Lung (tissue), 10 donors: ENCODE results near the gene TCAF2. TPM values are rescaled to one million over a fixed set of nuclear protein-coding genes. Genes with fewer than 3 reads are reported as not detected.
"Not testable (repeated sequence)": the region's sequence is repeated elsewhere in the genome, so short reads cannot be mapped to it uniquely, and the experiment has no call there.

Source experiments
- ATAC-seq: fragments of 200-7000 bp; cut with Tn5 transposase; one replicate; pipeline ENCODE4 v1.9.1; 2020; ENCODE audit warnings: moderate number of reproducible peaks; ENCODE audit not compliant: insufficient read depth, low FRiP score
- DNase-seq, 3 donors: peaks; one replicate each; pipeline ENCODE4 v3.0.0-alpha.2; 2013 to 2017
- H3K27ac ChIP-seq, 2 donors: one replicate each; pipeline ENCODE4 v1.5.1; 2013; ENCODE audit warnings: mild to moderate bottlenecking in 2 of 2, moderate library complexity in 2 of 2, control low read depth in 1 of 2, inconsistent platforms in 1 of 2, low read depth in 1 of 2, low read length in 1 of 2
- H3K27me3 ChIP-seq, 3 donors: one replicate each; pipeline ENCODE4 v1.5.1; 2013; ENCODE audit warnings: low read length in 2 of 3; ENCODE audit not compliant: control insufficient read depth in 3 of 3, insufficient read depth in 3 of 3
- H3K36me3 ChIP-seq, 4 donors: one replicate each; pipeline ENCODE4 v1.5.1; 2013; ENCODE audit warnings: low read length in 4 of 4, mild to moderate bottlenecking in 1 of 4, moderate library complexity in 1 of 4; ENCODE audit not compliant: control insufficient read depth in 4 of 4, insufficient read depth in 4 of 4
- H3K4me1 ChIP-seq, 5 donors: one replicate each; pipeline ENCODE4 v1.5.1; 2013; ENCODE audit warnings: low read length in 5 of 5, mild to moderate bottlenecking in 2 of 5, moderate library complexity in 1 of 5; ENCODE audit not compliant: control insufficient read depth in 5 of 5, insufficient read depth in 5 of 5
- H3K4me3 ChIP-seq: one replicate; pipeline ENCODE4 v1.5.1; 2013; ENCODE audit warnings: mild to moderate bottlenecking, control low read depth, moderate library complexity
- H3K9ac ChIP-seq, 2 donors: one replicate each; pipeline ENCODE4 v1.5.1; 2013; ENCODE audit warnings: low read length in 2 of 2, control low read depth in 1 of 2; ENCODE audit not compliant: insufficient read depth in 1 of 2
- H3K9me3 ChIP-seq, 4 donors: one replicate each; pipeline ENCODE4 v1.5.1; 2013; ENCODE audit warnings: low read length in 3 of 4, mild to moderate bottlenecking in 1 of 4, moderate library complexity in 1 of 4; ENCODE audit not compliant: control insufficient read depth in 4 of 4, insufficient read depth in 3 of 4
- WGBS, 2 donors: extraction: QIAGEN DNeasy Blood & Tissue Kit; methylation state at CpG; one replicate each; pipeline ENCODE4 v1.1.7; 2013; 5-methylcytosine and 5-hydroxymethylcytosine counted together
- polyA plus RNA-seq, 2 donors: library from polyadenylated mRNA; stranded (reverse); fragments of 200-250 nt; gene quantifications; one replicate each; pipeline ENCODE4 v1.2.1, GENCODE V29; 2013
- total RNA-seq, 2 donors: library from RNA; depleted of rRNA in 1 of 2; stranded (reverse); fragments of >200 nt in 1 of 2; gene quantifications; one replicate each; pipeline ENCODE4 v1.2.1, GENCODE V29; 2014 to 2021
- donor health status: Bipolar disorder and iron deficiency.
- donor health status: healthy.
- donor health status: DM: yes; HTN: yes; CAD: no.

Gene TCAF2
- total and polyA plus RNA-seq, 4 donors: 1.2 to 4.4 (median 3.0) TPM

GRCh38 chr7:143617204-143617603 lies 3.6 kb upstream of the TCAF2 start:
- H3K27ac ChIP-seq, H3K9me3 ChIP-seq, H3K9ac ChIP-seq, H3K4me1 ChIP-seq, H3K4me3 ChIP-seq, H3K27me3 ChIP-seq, H3K36me3 ChIP-seq, DNase-seq, ATAC-seq: not testable (repeated sequence)
- WGBS, 2 donors: no CpG with 5 or more reads among the region's 1 CpG

DNA sequence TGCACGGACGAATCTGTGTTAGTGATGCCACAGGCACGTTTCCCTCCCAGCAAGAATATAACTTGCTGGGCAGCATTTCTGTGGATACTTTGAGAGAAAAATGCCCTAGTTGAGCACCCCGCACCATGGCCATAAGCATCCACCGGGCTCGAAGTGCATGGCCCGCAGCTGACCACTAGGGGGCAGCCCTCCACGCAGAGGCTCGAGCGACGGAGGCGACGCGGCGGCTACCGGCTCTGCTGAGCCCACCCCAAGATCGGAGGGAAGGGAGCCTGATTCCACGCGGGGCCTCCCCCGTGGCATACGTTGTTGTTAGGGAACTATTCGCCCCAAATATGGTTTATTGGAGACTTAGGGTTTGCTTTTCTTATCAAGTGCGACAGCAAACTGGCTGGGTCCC lies 716 bp upstream of the TCAF2 start:
- not testable (repeated sequence) for H3K9ac ChIP-seq, H3K27ac ChIP-seq, H3K4me3 ChIP-seq, H3K27me3 ChIP-seq, H3K36me3 ChIP-seq, H3K4me1 ChIP-seq, DNase-seq, H3K9me3 ChIP-seq
- ATAC-seq: peak; percentile 74
- WGBS, 2 donors: 1% methylated on average over 13 of the region's 23 CpGs; no CpG with 5 or more reads in 1 of the 2 donors

DNA sequence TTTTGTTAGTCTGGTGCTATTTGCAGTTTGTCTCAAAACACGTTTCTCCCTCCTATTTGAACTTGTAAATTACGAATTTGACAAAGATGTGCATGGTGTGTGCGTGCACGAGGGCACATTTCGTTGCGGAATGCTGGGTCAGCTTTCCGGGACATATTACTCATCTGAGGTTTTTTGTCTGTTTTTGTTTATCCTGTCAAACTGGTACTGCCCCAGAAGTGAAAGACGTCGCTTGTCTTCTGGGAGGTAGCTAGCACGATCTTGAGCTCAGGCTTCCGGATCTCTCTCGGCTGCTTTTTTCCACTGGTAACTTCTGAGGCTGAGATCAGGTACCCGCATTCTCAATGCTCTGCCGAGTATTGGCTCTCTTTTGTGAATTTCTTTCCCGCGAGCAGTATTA lies 401 bp downstream of the TCAF2 start:
- not testable (repeated sequence) for ATAC-seq, H3K9me3 ChIP-seq, H3K9ac ChIP-seq

GRCh38 chr7:143622130-143622529 lies 1.4 kb downstream of the TCAF2 start:
- not testable (repeated sequence) for ATAC-seq, H3K27ac ChIP-seq

More for the DNA sequence above, 401 bp downstream of the TCAF2 start:
- H3K27ac ChIP-seq, H3K4me3 ChIP-seq, H3K27me3 ChIP-seq, H3K36me3 ChIP-seq, DNase-seq, H3K4me1 ChIP-seq: not testable (repeated sequence)
- WGBS, 2 donors: no CpG with 5 or more reads among the region's 16 CpGs

GRCh38 chr7:143630653-143631052 lies 9.9 kb downstream of the TCAF2 start:
- not testable (repeated sequence) for H3K36me3 ChIP-seq, H3K4me1 ChIP-seq, H3K4me3 ChIP-seq, H3K9me3 ChIP-seq, H3K27me3 ChIP-seq, DNase-seq, H3K27ac ChIP-seq, H3K9ac ChIP-seq, ATAC-seq
- WGBS, 2 donors: no CpG with 5 or more reads among the region's 5 CpGs

More at GRCh38 chr7:143622130-143622529, 1.4 kb downstream of the TCAF2 start:
- H3K27me3 ChIP-seq, H3K9me3 ChIP-seq, H3K36me3 ChIP-seq, H3K9ac ChIP-seq, DNase-seq, H3K4me1 ChIP-seq, H3K4me3 ChIP-seq: not testable (repeated sequence)
- no CpG with 5 or more reads among the region's 17 CpGs for WGBS, 2 donors

GRCh38 chr7:143632506-143632905 lies 11.7 kb downstream of the TCAF2 start:
- not testable (repeated sequence) for H3K27me3 ChIP-seq, H3K27ac ChIP-seq, H3K4me1 ChIP-seq, H3K36me3 ChIP-seq, H3K9ac ChIP-seq, H3K9me3 ChIP-seq, H3K4me3 ChIP-seq, ATAC-seq, DNase-seq
- WGBS, 2 donors: no CpG with 5 or more reads among the region's 4 CpGs

DNA sequence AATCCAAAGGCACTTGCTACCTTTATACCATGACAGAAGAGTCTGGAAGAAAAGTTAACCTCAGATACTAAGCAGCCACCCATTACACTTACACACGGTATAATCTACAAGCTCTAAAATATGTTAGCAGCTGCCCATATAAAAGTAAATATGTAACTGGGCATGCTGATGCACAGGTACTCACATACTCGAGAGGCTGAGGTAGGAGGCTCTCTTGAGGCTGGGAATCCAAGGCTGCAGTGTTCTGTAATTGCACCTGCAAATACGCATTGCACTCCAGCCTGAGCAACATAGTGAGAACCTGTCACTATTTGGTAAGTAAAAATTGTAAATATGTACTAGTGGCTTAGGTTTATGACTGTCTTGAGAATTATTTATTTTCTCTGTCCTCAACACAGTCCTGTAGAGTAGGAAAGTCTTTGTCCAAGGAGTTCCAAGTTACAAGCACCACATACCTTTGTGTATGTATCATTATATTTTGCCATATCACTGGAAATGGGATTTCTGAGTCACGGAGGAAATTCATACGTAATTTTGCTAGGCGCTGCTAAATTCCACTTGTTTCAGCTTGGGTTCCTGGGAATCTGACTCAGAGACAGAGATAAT lies 12.3 kb downstream of the TCAF2 start:
- ATAC-seq: peak; percentile 79
- no CpG with 5 or more reads among the region's 6 CpGs for WGBS, 2 donors
- H3K36me3 ChIP-seq, H3K9ac ChIP-seq, H3K4me3 ChIP-seq, H3K27ac ChIP-seq, H3K4me1 ChIP-seq, DNase-seq, H3K9me3 ChIP-seq, H3K27me3 ChIP-seq: not testable (repeated sequence)

GRCh38 chr7:143635364-143636240 lies 14.8 kb downstream of the TCAF2 start:
- not testable (repeated sequence) for H3K4me1 ChIP-seq, H3K27ac ChIP-seq, H3K36me3 ChIP-seq, DNase-seq, H3K9me3 ChIP-seq, ATAC-seq, H3K27me3 ChIP-seq, H3K9ac ChIP-seq, H3K4me3 ChIP-seq
- WGBS, 2 donors: no CpG with 5 or more reads among the region's 12 CpGs
